Subcutaneous preadipocyte (primary cell): ENCODE data around the gene FERMT3. TPM values are rescaled to one million over a fixed set of nuclear protein-coding genes. Genes with fewer than 3 reads are reported as not detected.

Experiments
- total RNA-seq: library from RNA; depleted of rRNA; stranded (reverse); fragments of >200 nt; gene quantifications from 2 replicates; pipeline ENCODE4 v1.2.3, GENCODE V29; 2012

The FERMT3 gene
- total RNA-seq = 2.2 and 7.8 TPM in 2 replicates

GRCh38 chr11:64206457-64207255 lies at the start of gene FERMT3:
Gene FERMT3, plus strand, starts transcription at chr11:64206721. Its CDS starts 644 bp downstream, at chr11:64207365.

GRCh38 chr11:64165842-64166635 lies 40.5 kb upstream of the FERMT3 start, which contains the start of gene MACROD1:
Gene MACROD1, minus strand, starts transcription at chr11:64166113. Its CDS starts 119 bp downstream, at chr11:64165994.

GRCh38 chr11:64185693-64186491 lies 20.6 kb upstream of the FERMT3 start, which contains the start of gene STIP1:
Gene STIP1, plus strand, starts transcription at chr11:64186171. Its CDS starts 91 bp downstream, at chr11:64186262.

DNA sequence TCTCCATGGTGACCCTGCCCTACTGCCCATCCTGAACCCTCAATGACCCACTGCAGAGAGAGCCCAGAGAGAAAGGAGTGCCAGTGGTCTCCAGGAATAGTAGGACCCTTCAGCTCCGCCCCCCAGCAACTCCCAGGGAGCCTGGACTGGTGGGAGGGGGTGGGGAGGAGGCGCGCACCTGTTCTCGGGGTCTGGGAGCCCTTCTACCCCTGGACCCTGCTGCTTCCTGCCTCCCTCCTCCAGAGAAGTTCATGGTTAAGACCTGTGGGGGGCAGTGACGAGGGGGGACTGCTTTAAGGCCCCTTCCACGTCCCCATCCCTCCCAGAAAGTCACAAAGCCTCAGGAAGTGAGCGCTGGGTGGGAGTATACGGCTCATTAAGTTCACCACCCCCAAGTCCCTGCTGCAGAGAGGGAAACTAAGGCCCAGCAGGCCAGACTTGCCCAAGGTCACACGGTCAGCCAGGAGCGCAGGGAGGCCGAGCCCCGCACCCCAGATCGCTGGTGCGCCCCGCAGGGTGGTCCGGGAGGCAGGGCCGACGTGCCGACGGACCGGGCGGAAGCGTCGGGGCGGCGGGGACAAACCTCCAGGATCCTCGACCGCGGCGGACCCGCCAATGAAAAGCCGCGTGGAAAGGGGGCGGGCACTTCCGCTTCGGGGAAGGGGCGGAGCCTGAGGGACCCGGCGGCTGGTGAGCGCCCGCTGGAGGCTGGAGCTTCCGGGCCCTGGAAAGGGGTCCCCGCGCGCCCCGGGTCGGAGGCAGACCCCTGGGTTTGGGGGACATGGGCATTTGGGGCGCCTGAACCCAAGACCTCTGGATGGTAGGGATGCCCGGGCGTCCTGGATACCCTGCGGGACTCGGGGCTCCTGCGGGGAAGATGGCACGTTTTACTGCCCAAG lies 19.3 kb downstream of the FERMT3 start, which contains the start of the genes NUDT22 and TRPT1:
NUDT22 (plus strand) TSS at position 667 of the 899 bp plus-strand sequence. CDS start 379 bp downstream, outside the sequence.
TRPT1 (minus strand) TSS at position 579 of the 899 bp plus-strand sequence; CDS start at position 253, 326 bp downstream.

DNA sequence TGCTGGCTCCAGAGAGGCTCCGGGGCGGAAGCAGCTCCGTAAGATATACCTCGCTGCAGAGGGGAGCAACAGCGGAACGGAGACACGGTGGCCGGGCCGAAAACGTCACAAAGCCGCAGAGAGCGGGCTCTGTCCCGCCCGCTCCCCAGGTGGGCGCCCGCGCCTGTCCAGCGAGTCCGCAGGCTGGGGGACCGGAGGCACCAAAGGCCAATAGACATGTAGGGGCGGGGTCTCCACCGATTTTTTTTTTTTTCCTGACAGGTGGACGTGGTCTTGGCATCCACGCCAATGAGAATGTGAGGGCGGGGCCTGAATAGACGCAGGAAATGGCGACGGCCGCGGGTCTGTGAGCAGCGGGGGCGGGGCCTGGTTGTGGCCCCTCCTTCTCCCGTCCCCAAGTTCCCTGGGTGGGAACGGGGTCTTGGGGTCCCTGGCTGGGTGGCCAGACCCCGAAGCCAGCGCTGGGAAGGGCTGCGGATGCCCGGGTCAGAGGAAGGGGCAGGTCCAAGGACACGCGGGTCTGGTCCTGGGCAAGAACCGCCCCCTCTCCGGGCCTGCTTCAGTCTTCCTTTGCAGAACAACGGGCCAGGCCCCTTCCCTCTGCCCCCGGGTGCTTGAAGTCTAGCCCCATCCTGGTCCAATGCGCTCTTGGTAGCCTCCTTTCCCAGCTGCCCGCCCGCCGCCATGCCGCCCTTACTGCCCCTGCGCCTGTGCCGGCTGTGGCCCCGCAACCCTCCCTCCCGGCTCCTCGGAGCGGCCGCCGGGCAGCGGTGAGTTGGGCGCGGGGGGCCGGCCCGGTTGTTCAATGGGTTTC lies 23.9 kb downstream of the FERMT3 start, which contains the start of gene DNAJC4:
DNAJC4 (plus strand) TSS at position 378 of the 814 bp plus-strand sequence; CDS start at position 685, 307 bp downstream.

DNA sequence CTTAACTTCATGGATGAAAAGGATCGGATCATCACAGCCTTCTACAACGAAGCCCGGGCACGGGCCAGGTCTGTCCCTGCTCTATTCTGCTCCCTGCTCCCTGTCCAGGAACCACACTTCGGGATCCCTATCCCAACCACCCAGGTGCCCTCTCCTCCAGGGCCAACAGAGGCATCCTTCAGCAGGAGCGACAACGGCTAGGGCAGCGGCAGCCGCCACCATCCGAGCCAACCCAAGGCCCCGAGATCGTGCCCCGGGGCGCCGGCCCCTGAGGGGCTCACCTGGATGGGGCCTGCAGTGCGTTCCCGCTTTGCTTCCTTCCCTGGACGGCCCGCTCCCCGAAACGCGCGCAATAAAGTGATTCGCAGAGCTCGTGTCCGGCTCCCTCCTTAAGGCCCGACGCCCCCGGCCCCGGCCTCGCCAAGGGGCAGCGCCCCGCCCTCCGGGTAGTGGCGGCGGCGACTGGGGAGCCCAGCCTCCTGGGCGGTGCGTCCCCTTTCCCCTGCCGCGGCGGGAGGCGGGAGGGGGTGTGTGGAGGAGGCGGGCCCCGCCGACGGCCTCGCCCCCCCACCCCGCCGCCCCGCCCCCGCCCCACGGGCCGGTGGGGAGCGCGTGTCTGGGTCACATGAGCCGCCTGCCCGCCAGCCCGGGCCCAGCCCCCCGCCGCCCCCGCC lies 27.5 kb downstream of the FERMT3 start, which contains the start of gene VEGFB:
VEGFB (plus strand) TSS at position 672 of the 674 bp plus-strand sequence. CDS start 250 bp downstream, outside the sequence.

GRCh38 chr11:64240435-64241240 lies 34.1 kb downstream of the FERMT3 start, which contains the start of gene FKBP2:
Gene FKBP2, plus strand, starts transcription at chr11:64241095. Its CDS starts 1,293 bp downstream, at chr11:64242388.

DNA sequence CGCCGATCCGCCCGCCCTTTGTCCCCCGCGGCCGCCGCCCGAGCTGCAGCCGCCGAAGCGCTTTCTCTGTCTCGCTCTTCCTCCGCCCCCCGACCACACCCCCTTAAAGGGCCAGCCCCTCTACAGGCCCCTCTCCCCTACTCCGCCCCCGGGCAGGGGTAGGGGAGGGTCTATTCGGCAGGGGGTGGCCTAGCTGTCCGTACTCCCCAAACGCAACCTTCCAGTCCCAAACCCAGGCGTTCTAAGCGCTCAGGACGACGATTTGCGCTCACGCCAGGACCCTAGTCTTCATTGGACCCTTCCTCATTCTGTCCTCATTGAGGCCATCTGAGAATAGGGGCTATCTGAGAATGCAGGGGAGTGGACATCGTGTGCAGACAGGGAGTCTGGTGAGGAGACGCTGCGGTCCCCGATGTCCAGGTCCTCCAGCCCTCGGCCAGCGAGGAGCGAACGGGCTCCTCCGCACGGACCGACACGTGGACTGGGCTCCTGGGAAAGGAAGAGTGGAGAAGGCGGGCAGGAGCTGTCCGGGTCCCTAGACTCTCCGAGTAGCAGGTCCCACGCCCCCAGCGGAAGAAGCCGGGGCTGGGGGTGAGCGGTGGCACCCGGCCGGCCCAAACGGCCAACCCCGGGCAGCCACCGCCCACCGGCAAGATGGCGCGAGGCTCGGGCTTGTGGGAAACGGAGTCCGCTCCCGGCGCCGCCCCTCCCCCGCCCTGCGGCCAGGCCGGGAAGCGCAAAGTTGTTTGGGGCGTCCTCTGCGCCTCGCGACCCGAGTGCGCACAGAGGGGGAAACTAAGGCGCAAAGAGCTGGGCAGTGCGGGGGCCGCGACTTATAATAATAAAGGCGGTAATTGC lies 40.6 kb downstream of the FERMT3 start, which contains the start of gene PPP1R14B:
PPP1R14B (minus strand) TSS at position 73 of the 858 bp plus-strand sequence. CDS start 270 bp downstream, outside the sequence.

DNA sequence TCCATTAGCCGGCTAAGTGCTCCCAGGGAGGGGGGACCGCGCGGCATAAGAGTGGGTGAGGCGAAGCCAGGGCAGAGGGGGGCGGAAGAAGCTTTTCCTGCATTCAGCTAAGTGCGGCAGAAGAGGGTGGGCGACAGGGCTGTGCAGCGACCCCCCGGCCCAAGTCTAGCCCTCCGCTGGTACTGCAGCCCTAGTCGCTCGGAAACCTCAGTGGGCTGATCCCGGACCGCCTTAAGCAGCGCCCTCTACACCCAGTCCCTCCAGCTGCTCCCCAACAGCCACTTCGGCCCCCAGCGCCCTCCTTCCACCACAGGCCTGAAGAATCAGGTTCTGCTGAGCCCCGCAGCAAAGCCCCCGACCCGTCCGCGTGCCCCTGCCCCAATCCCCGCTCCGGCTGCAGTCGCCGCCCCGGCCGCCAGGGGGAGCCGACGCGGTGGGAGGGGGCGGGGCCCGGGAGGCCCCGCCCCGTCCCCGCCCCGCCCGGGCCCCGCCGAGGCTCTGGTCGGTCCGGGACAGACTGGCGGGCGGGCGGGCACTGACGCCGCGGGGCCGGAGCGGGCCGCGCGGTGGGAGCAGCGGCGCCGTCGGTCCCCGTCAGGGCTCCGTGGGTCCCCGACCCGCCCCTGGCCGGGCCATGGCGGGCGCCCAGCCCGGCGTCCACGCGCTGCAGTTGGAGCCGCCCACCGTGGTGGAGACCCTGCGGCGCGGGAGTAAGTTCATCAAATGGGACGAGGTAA lies 44.7 kb downstream of the FERMT3 start, which contains the start of gene PLCB3:
PLCB3 (plus strand) TSS at position 515 of the 737 bp plus-strand sequence; CDS start at position 635, 120 bp downstream.

Other genes starting within 250 kb of the FERMT3 start
- gene COX8A, start 232.1 kb upstream of the FERMT3 start, total RNA-seq = 264 and 429 TPM in 2 replicates
- gene OTUB1, start 220.3 kb upstream of the FERMT3 start, total RNA-seq = 44.4 and 46.3 TPM in 2 replicates
- under 0.01 TPM in 1 of 2 replicates, not detected in the other for gene FLRT1, start 170.8 kb upstream of the FERMT3 start, total RNA-seq
- gene MACROD1, start 40.6 kb upstream of the FERMT3 start, total RNA-seq = 20.9 and 23.1 TPM in 2 replicates
- 159 and 235 TPM in 2 replicates for gene STIP1, start 20.6 kb upstream of the FERMT3 start, total RNA-seq
- 28.7 and 29.9 TPM in 2 replicates for gene TRPT1, start 19.5 kb downstream of the FERMT3 start, total RNA-seq
- gene NUDT22, start 19.6 kb downstream of the FERMT3 start, total RNA-seq = 46.3 and 51.8 TPM in 2 replicates
- gene DNAJC4, start 23.8 kb downstream of the FERMT3 start, total RNA-seq = 7.0 and 7.4 TPM in 2 replicates
- 26.0 and 29.4 TPM in 2 replicates for gene VEGFB, start 27.9 kb downstream of the FERMT3 start, total RNA-seq
- gene FKBP2, start 34.4 kb downstream of the FERMT3 start, total RNA-seq = 40.3 and 48.5 TPM in 2 replicates
- gene PPP1R14B, start 40.2 kb downstream of the FERMT3 start, total RNA-seq = 259 and 300 TPM in 2 replicates
- 35.3 and 61.4 TPM in 2 replicates for gene PLCB3, start 44.8 kb downstream of the FERMT3 start, total RNA-seq
- 46.9 and 71.7 TPM in 2 replicates for gene BAD, start 77.9 kb downstream of the FERMT3 start, total RNA-seq
- gene GPR137, start 79.1 kb downstream of the FERMT3 start, total RNA-seq = 9.6 and 12.1 TPM in 2 replicates
- gene KCNK4, start 84.6 kb downstream of the FERMT3 start, total RNA-seq = not detected in 2 replicates
- gene CATSPERZ, start 93.6 kb downstream of the FERMT3 start, total RNA-seq = 1.1 TPM in 1 of 2 replicates, not detected in the other
- gene ESRRA, start 98.8 kb downstream of the FERMT3 start, total RNA-seq = 31.2 and 36.0 TPM in 2 replicates
- 138 and 175 TPM in 2 replicates for gene TRMT112, start 110.8 kb downstream of the FERMT3 start, total RNA-seq
- 92.1 and 148 TPM in 2 replicates for gene PRDX5, start 111.4 kb downstream of the FERMT3 start, total RNA-seq
- gene CCDC88B, start 133.5 kb downstream of the FERMT3 start, total RNA-seq = 0.20 and 1.8 TPM in 2 replicates
- gene RPS6KA4, start 152.4 kb downstream of the FERMT3 start, total RNA-seq = 44.8 and 54.0 TPM in 2 replicates